ENCODE measurements around the gene CHCHD3.

DNA sequence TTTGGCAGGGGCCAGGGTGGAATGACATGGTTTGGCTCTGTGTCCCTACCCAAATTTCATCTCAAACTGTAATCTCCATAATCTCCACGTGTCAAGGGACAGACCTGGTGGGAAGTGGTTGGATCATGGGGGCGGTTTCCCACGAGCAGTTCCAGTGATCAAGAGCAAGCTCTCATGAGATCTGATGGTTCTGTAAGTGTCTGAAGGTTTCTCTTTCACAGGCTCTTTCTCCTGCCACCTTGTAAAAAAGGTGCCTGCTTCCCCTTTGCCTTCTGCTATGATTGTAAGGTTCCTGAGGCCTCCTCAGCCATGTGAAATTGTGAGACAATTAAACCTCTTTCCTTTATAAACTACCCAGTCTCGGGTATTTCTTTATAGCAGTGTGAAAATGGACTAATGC, 188.3 kb downstream of the CHCHD3 start:
- TF ChIP-seq ZNF70 (CRISPR knock-in tag; IDR thresholded peaks at IDR 0.05): no peak
- no peak for TF ChIP-seq ARNTL (CRISPR knock-in tag; IDR thresholded peaks at IDR 0.05; ENCODE audit: borderline replicate concordance, low read depth)
- no peak for TF ChIP-seq OSR1 (CRISPR knock-in tag; IDR thresholded peaks at IDR 0.05)
- no peak for TF ChIP-seq CSRNP3 (CRISPR knock-in tag; IDR thresholded peaks at IDR 0.05)
- no peak for TF ChIP-seq TOX (CRISPR knock-in tag; IDR thresholded peaks at IDR 0.05; ENCODE audit: borderline replicate concordance)
- TF ChIP-seq ZFP3 (CRISPR knock-in tag; IDR thresholded peaks at IDR 0.05): no peak

Data from SK-N-SH treated with all-trans-retinoic acid at 6 μM for 48 hours (cell line).